ENCODE measurements around the gene CCDC57.

Gene CCDC57

DNA sequence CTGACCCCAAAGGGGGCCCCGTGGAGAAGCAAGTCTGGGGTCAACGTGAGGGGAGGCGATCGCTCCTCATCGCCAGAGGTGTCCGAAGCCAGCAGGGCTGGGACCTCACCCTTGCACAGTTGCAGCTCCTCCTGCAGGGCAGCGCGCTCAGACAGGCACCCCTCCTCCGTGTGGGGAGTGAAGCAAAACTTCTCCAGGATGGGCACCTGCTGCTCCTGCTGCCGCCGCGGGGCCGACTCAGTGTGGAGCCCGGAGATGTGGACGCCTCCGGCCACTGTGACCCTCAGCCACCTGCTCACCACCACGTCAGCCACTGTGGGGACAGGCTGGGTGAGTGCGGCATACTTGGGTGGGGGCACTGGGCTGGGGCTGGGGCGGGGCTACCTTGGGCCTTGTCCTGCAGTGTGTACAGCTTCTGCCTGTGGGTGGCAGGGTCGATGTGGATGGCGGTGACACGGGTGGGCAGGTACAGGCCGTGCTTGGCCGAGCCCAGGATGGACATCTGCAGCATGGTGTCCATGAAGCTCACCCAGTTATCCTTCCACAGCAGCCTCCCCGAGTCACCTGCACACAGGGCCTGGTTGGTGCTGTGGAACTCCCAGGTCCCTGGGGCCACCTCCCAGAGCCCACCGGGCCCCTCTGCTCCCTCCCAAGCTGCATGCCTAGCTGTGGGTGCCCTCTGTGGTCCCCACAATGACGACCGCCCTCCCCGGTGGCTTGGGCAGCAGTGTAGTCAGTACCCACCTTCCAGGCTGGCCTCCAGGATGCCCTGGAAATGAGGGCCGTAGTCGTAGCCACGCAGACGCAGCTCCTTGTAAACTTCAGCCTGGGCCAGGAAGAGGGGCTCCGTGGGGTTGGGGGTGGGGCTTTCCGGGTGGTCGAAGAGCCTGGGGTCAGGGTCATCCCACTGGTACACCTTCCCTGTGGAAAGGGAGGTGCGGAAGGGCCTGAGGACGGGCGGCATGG lies 125.4 kb downstream of the CCDC57 start:
- H3K27ac ChIP-seq (ENCODE audit: low read depth, low read length, severe bottlenecking): no peak overlapping the region
- WGBS, 2 experiments (ENCODE audit: insufficient coverage in 2 of 2): 95 to 96% methylated on average over 26 to 34 of the region's 39 CpGs
- H3K9me3 ChIP-seq (ENCODE audit: control insufficient read depth, low read length): no peaks in the 10 kb centered on the region
- no peak overlapping the region for H3K4me3 ChIP-seq (ENCODE audit: extremely low read depth, insufficient read depth, low read length, poor library complexity, severe bottlenecking)
- H3K36me3 ChIP-seq (ENCODE audit: control insufficient read depth, insufficient read depth, low read length): peaks cover 100% of the 10 kb centered on the region
- H3K4me1 ChIP-seq (ENCODE audit: control insufficient read depth, insufficient read depth, low read length, poor library complexity, severe bottlenecking): no peaks in the 10 kb centered on the region

DNA sequence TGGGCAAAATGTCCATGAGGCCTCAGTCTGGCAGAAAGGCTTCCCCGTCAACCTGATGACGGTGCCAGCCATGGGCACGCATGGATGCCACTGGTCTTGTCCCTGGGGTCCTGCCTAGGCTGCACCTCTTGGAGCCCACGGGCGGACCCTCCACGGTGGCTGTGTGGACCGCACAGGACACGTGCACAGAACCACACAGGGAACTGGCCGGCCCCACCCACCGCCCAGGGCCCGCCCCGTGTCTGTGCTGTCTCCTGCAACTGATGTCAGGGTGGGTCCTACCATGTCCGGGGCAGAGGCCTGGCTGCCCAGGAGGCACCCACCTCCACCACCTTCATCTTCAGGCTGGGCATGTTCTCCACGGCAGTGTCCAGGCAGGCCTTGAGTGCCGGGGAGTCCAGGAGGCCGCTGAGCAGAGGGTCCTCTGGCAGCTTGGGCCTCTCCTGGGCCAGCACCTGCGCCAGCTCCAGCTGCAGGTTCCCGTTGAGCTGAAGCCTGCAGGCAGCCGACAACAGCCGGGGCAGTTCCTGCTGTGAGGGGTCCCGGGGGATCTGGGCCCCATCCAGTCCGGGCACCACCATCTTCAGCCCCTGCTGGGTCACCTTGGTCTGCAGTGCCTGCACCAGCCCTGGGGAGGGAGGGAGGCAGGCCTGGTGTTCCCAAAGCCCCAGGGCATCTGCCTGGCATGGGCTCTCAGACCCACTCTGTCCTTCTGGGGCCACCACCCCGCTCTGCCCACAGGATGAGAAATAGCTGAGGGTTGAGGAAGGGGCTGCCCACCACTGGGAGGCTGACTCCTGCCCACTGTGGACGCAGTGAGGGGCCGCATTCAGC lies 126.5 kb downstream of the CCDC57 start:
- no peaks in the 10 kb centered on the region for H3K9me3 ChIP-seq (ENCODE audit: control insufficient read depth, low read length)
- no peak overlapping the region for H3K4me3 ChIP-seq (ENCODE audit: extremely low read depth, insufficient read depth, low read length, poor library complexity, severe bottlenecking)
- H3K27ac ChIP-seq (ENCODE audit: low read depth, low read length, severe bottlenecking): no peak overlapping the region
- no peaks in the 10 kb centered on the region for H3K4me1 ChIP-seq (ENCODE audit: control insufficient read depth, insufficient read depth, low read length, poor library complexity, severe bottlenecking)
- WGBS, 2 experiments (ENCODE audit: insufficient coverage in 2 of 2): 96 to 98% methylated on average over 16 to 24 of the region's 25 CpGs
- H3K36me3 ChIP-seq (ENCODE audit: control insufficient read depth, insufficient read depth, low read length): peaks cover 99% of the 10 kb centered on the region

DNA sequence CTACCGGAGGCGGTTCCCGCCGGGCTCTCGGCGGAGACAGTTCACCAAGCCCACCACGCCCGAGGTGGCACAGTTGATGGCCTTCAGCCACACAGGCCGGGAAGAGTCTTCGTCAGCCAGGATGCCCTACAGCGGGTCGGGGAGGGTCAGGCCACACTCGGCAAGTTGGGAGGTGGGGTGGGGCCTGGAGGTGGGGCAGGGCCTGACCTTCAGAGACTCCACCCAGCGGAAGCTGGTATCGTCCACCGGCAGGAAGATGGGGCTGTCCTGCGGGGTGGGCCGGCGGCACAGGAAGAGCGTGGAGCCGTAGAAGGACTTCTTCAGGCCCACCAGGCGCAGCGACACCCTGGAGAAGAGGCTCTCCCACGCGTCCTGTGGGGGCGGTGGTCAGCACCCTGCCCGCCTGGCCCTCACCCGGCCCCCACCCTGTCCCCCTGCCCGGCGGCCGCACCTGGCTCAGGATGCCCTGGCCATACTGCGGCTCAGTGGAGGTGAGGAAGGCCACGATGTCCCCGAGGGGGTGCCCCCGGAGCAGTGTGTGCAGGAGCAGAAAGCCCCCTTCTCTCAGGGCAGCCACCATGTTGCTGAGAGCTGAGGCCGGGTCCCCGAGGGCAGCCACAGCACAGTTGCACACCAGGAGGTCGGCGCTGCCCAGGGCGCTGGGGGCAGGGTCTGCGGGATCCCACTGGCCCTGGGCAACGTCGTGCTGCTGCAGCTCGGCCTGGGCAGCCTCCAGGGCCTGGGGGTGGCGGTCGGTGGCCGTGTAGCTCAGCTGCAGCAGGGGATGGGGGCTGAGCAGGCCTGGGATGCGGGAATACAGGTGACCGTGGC lies 127.4 kb downstream of the CCDC57 start:
- Histone ChIP-seq H3K4me1 (ENCODE audit: control insufficient read depth, insufficient read depth, low read length, poor library complexity, severe bottlenecking) (no peaks in the 10 kb centered on the region), H3K27ac (ENCODE audit: low read depth, low read length, severe bottlenecking) (no peak overlapping the region), H3K9me3 (ENCODE audit: control insufficient read depth, low read length) (no peaks in the 10 kb centered on the region), H3K36me3 (ENCODE audit: control insufficient read depth, insufficient read depth, low read length) (peaks cover 99% of the 10 kb centered on the region), H3K4me3 (ENCODE audit: extremely low read depth, insufficient read depth, low read length, poor library complexity, severe bottlenecking) (no peak overlapping the region)
- 94 to 95% methylated on average over 43 to 49 of the region's 49 CpGs for WGBS, 2 experiments (ENCODE audit: insufficient coverage in 2 of 2)

DNA sequence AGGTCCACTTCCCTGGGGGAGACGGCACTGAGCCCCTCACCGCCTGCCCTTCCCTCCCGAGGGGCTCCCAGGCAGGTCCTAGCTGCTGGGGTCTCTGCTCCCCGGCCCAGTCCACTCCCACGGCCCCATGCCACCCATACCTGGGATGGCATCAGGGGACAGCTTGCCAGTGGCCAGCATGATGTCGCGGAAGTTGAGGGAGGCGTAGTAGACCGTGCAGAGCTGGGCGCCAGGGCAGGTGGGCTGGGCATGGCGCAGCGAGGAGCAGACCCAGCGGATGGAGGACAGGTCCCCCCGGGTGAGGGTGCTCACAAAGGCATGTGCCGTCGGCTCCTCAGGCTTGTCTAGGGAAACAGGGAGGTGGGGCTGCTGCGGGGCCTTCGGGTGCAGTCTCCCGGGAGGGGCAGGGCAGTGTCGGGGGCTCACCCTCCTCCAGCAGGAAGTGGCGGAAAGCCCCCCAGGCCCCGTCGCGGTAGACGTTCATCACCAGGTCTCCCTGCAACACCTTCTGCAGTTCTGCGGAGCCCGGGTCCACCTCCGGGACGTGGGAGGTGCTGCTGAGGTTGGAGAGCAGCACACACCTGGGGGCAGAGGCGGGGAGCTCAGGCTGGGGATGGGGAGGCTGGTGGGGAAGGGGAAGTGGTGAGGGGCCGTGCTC lies 128.1 kb downstream of the CCDC57 start:
- no peaks in the 10 kb centered on the region for H3K9me3 ChIP-seq (ENCODE audit: control insufficient read depth, low read length)
- no peak overlapping the region for H3K4me3 ChIP-seq (ENCODE audit: extremely low read depth, insufficient read depth, low read length, poor library complexity, severe bottlenecking)
- no peak overlapping the region for H3K27ac ChIP-seq (ENCODE audit: low read depth, low read length, severe bottlenecking)
- 97 to 98% methylated on average over 22 to 26 of the region's 31 CpGs for WGBS, 2 experiments (ENCODE audit: insufficient coverage in 2 of 2)
- H3K4me1 ChIP-seq (ENCODE audit: control insufficient read depth, insufficient read depth, low read length, poor library complexity, severe bottlenecking): no peaks in the 10 kb centered on the region
- peaks cover 99% of the 10 kb centered on the region for H3K36me3 ChIP-seq (ENCODE audit: control insufficient read depth, insufficient read depth, low read length)

DNA sequence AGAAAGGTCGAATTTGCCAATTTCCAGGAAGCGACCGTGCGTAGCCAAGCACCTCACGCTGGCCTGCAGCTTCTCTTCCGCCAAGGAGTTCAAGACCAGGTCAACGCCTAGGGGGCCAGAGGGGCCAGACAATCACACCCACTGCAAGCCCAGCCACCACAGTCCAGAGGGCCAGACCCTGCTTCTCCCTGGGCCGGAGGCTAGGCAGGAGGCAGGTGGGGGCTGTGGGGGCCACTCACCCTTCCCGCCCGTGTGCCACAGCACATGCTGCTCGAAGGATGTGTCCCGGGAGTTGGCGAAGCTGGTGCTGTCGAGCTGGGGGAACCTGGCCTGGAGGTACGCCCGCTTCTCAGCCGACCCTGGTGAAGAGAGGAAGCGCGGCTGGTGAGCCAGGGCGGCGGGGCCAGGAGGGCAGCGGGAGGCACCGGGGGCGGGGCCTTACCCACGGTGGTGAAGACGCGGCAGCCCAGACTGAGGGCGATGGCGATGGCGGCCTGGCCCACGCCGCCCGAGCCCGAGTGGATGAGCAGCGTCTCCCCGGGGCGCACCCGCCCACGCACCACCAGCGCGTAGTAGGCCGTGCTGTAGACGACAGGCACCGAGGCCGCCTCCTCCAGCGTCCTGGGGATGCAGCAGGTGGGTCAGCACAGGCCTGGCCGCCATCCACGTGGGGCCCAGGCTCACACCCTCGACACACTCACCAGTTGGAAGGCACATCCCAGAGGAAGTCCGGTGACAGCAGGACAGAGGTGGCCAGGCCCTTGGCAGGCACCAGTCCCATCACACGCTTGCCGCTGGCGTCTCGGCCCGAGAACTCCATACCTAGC lies 128.9 kb downstream of the CCDC57 start:
- no peaks in the 10 kb centered on the region for H3K9me3 ChIP-seq (ENCODE audit: control insufficient read depth, low read length)
- 96 to 97% methylated on average over 54 of the region's 55 CpGs for WGBS, 2 experiments (ENCODE audit: insufficient coverage in 2 of 2)
- H3K27ac ChIP-seq (ENCODE audit: low read depth, low read length, severe bottlenecking): no peak overlapping the region
- peaks cover 97% of the 10 kb centered on the region for H3K36me3 ChIP-seq (ENCODE audit: control insufficient read depth, insufficient read depth, low read length)
- H3K4me3 ChIP-seq (ENCODE audit: extremely low read depth, insufficient read depth, low read length, poor library complexity, severe bottlenecking): no peak overlapping the region
- no peaks in the 10 kb centered on the region for H3K4me1 ChIP-seq (ENCODE audit: control insufficient read depth, insufficient read depth, low read length, poor library complexity, severe bottlenecking)

DNA sequence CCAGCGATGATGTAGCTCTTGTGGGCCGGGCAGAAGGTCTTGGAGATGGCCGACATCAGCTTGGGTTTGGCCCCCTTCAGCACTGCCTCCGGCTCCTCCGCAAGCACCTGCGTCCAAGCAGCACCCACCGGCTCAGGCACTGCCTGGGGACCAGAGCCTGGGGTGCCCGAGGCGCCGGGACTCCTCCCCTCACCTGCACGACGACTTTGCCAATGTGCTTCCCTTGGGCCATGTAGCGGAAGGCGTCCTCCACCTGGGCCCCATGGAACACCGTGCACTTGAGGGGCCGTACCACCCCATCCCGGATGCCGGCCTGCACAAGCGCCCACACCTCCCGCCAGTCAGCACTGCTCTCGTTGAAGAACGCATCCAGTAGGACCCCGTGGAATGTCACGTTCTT lies 129.6 kb downstream of the CCDC57 start:
- no peak overlapping the region for H3K27ac ChIP-seq (ENCODE audit: low read depth, low read length, severe bottlenecking)
- WGBS, 2 experiments (ENCODE audit: insufficient coverage in 2 of 2): 93 to 98% methylated on average over 23 to 24 of the region's 24 CpGs
- no peaks in the 10 kb centered on the region for H3K9me3 ChIP-seq (ENCODE audit: control insufficient read depth, low read length)
- no peaks in the 10 kb centered on the region for H3K4me1 ChIP-seq (ENCODE audit: control insufficient read depth, insufficient read depth, low read length, poor library complexity, severe bottlenecking)
- peaks cover 96% of the 10 kb centered on the region for H3K36me3 ChIP-seq (ENCODE audit: control insufficient read depth, insufficient read depth, low read length)
- no peak overlapping the region for H3K4me3 ChIP-seq (ENCODE audit: extremely low read depth, insufficient read depth, low read length, poor library complexity, severe bottlenecking)

DNA sequence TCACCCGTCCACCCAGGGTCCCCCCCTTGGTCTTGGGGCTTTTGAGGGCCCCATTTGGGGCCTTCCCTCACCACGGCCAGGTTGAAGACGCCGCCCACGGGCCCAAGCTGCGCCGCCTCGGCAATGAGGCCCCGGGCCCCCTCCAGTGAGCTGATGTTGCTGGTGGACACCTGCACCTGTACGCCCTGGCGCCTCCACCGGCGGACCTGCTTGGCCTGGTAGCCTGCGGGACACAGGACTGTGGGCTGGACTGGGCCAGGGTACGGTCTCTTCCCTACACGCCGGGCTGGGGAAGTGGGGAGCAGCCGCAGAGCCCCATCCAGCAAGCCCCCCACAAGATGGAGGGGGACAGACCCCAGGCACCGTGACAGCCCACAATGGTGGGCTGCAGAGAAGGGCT lies 130.2 kb downstream of the CCDC57 start:
- WGBS, 2 experiments (ENCODE audit: insufficient coverage in 2 of 2): 96 to 98% methylated on average over 17 to 19 of the region's 19 CpGs
- Histone ChIP-seq H3K27ac (ENCODE audit: low read depth, low read length, severe bottlenecking) (no peak overlapping the region), H3K9me3 (ENCODE audit: control insufficient read depth, low read length) (no peaks in the 10 kb centered on the region), H3K4me3 (ENCODE audit: extremely low read depth, insufficient read depth, low read length, poor library complexity, severe bottlenecking) (no peak overlapping the region), H3K4me1 (ENCODE audit: control insufficient read depth, insufficient read depth, low read length, poor library complexity, severe bottlenecking) (no peaks in the 10 kb centered on the region), H3K36me3 (ENCODE audit: control insufficient read depth, insufficient read depth, low read length) (peaks cover 96% of the 10 kb centered on the region)

DNA sequence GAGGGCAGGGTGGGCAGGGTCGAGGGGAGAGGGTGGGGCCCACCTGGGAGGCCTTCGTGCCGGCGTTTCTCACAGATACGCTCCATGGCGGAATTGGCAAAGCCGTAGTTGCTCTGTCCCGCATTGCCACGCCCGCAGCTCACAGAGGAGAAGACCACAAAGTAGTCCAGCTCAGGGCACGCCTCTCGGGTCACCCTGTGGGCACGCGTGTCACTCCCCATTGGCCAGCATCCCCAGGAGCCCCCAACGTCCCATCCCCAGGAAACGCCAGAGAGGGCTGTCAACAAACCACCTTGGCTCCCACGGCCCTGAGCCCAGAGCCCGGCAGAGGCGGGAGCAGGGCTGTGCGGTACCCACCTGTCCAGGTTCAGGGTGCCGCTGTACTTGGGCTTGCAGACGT lies 130.7 kb downstream of the CCDC57 start:
- 97% methylated on average over 22 of the region's 22 CpGs for WGBS, 2 experiments (ENCODE audit: insufficient coverage in 2 of 2)
- Histone ChIP-seq H3K36me3 (ENCODE audit: control insufficient read depth, insufficient read depth, low read length) (peaks cover 92% of the 10 kb centered on the region), H3K27ac (ENCODE audit: low read depth, low read length, severe bottlenecking) (no peak overlapping the region)

DNA sequence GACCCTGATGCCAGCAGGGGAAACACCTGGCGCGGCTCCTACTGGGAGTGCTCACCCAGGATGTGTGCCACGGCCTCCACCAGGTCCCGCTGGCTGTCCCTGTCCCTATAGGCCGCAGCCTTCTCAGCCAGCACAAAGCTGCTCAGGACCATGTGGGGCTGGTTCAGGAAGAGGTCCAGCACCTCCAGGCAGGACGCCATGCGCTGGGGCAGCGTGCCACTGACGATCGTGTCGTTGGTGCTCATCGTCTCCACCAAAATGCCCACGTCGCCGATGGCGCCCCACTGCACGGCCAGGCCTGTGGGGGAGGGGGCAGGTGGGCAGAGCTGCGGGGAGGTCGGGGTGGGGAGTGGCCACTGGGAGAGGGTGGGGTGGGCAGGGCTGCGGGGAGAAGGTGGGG lies 131.1 kb downstream of the CCDC57 start:
- WGBS, 2 experiments (ENCODE audit: insufficient coverage in 2 of 2): 93 to 99% methylated on average over 7 to 15 of the region's 20 CpGs
- Histone ChIP-seq H3K36me3 (ENCODE audit: control insufficient read depth, insufficient read depth, low read length) (peaks cover 88% of the 10 kb centered on the region), H3K9me3 (ENCODE audit: control insufficient read depth, low read length) (no peaks in the 10 kb centered on the region), H3K4me3 (ENCODE audit: extremely low read depth, insufficient read depth, low read length, poor library complexity, severe bottlenecking) (no peak overlapping the region), H3K4me1 (ENCODE audit: control insufficient read depth, insufficient read depth, low read length, poor library complexity, severe bottlenecking) (no peaks in the 10 kb centered on the region), H3K27ac (ENCODE audit: low read depth, low read length, severe bottlenecking) (no peak overlapping the region)

More for the DNA sequence above, 130.7 kb downstream of the CCDC57 start:
- Histone ChIP-seq H3K4me3 (ENCODE audit: extremely low read depth, insufficient read depth, low read length, poor library complexity, severe bottlenecking) (no peak overlapping the region), H3K4me1 (ENCODE audit: control insufficient read depth, insufficient read depth, low read length, poor library complexity, severe bottlenecking) (no peaks in the 10 kb centered on the region), H3K9me3 (ENCODE audit: control insufficient read depth, low read length) (no peaks in the 10 kb centered on the region)
